Fibroblast of lung (primary cell): Measurements from ENCODE around the gene KREMEN2.

Experiments used
- EZH2 ChIP-seq: IDR thresholded peaks from 2 replicates; pipeline ENCODE4 v1.5.1; 2012; ENCODE audit warnings: low read length, control low read depth, mild to moderate bottlenecking; ENCODE audit errors: missing control alignments
- TF ChIP-seq, protein P1 (sequence below), 2 donors: IDR thresholded peaks in 1 of 2; conservative IDR thresholded peaks in 1 of 2; 1 replicate in 1 of 2; 2 replicates in 1 of 2; pipeline ENCODE4 v1.5.1; 2011 to 2012; ENCODE audit warnings: low read length in 2 of 2, control low read depth in 1 of 2, inconsistent platforms in 1 of 2, low read depth in 1 of 2, mild to moderate bottlenecking in 1 of 2

DNA sequence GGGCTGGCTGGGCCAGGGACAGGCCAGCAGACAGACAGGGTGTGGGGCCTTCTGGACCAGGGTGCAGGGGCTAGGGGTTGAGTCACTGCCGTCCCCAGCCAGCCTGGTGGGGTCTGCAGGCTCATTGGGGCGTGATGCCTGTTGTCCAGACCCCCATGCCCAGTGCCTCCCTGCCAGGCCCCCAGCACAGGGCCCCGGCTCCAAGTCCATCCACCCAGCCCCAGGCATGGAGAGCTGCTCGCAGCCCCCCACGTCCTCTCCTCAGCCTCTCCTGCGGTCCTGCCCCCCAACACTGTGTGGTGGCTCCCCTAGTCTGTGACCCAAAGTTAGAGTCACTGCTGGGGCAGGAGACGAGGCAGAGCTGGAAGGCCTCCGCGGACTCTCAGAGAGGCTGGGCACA lies 23.2 kb downstream of the KREMEN2 start:
- TF ChIP-seq, protein P1, sequence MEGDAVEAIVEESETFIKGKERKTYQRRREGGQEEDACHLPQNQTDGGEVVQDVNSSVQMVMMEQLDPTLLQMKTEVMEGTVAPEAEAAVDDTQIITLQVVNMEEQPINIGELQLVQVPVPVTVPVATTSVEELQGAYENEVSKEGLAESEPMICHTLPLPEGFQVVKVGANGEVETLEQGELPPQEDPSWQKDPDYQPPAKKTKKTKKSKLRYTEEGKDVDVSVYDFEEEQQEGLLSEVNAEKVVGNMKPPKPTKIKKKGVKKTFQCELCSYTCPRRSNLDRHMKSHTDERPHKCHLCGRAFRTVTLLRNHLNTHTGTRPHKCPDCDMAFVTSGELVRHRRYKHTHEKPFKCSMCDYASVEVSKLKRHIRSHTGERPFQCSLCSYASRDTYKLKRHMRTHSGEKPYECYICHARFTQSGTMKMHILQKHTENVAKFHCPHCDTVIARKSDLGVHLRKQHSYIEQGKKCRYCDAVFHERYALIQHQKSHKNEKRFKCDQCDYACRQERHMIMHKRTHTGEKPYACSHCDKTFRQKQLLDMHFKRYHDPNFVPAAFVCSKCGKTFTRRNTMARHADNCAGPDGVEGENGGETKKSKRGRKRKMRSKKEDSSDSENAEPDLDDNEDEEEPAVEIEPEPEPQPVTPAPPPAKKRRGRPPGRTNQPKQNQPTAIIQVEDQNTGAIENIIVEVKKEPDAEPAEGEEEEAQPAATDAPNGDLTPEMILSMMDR (conservative IDR thresholded peaks at IDR 0.05 in 1 of 2, IDR thresholded peaks at IDR 0.05 in 1 of 2; ENCODE audit: low read depth in 1 of 2, low read length in 2 of 2): no peak
- no peak for TF ChIP-seq EZH2
